HG03039 (cell line): ENCODE data around the gene ADGRF4.

ENCODE experiments used
- ATAC-seq: cut with Tn5 transposase; IDR thresholded peaks from one replicate; pipeline ENCODE4 v1.9.1; 2021; ENCODE audit warnings: mild to moderate bottlenecking, moderate library complexity; ENCODE audit not compliant: unreplicated experiment

ADGRF4 gene

DNA sequence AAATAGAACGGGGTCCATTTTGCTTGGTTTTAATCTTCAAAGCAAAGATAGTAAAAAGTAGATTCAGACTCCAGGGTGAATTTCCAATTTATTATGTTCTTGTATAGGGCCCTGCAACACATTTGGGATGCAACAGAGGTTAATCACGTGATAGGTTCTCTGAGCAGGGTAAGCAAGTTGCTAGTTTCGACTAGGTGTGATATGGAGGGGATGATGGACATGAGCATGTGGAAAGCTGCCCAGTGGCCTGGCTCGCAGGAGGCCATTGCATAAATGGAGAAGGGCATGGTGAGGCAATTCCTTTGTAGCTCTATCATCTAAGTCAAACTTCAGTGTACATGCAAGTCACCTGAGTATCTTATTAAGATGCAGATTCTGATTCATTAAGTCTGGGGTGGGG lies 17.7 kb upstream of the ADGRF4 start:
- no peak for ATAC-seq

DNA sequence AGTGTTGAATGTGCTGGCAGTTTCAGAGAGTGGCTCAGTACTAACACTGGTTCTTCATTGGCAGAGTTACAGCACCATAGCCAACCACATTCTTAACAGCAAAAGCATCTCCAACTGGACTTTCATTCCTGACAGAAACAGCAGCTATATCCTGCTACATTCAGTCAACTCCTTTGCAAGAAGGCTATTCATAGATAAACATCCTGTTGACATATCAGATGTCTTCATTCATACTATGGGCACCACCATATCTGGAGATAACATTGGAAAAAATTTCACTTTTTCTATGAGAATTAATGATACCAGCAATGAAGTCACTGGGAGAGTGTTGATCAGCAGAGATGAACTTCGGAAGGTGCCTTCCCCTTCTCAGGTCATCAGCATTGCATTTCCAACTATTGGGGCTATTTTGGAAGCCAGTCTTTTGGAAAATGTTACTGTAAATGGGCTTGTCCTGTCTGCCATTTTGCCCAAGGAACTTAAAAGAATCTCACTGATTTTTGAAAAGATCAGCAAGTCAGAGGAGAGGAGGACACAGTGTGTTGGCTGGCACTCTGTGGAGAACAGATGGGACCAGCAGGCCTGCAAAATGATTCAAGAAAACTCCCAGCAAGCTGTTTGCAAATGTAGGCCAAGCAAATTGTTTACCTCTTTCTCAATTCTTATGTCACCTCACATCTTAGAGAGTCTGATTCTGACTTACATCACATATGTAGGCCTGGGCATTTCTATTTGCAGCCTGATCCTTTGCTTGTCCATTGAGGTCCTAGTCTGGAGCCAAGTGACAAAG lies 17.0 kb upstream of the ADGRF4 start:
- ATAC-seq = no peak

DNA sequence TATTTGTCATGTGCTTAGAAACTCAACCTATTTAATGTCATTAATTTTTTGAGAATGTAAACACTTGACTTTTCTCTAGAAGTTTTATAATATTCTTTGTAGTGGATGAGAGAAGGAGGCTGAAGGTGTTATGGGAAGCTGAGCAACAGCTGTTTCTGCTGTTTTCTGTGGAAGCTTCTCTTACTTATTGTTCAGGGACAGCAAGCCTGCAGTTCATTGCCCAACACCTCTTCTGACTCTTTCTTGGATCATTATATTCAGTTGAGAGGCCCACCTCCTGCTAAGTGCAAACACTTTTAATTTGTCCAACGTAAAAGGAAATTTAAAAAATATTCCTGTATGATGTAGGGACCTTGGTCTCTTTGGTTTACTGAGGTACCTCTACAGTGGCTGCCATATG lies 12.0 kb upstream of the ADGRF4 start:
- no peak for ATAC-seq

DNA sequence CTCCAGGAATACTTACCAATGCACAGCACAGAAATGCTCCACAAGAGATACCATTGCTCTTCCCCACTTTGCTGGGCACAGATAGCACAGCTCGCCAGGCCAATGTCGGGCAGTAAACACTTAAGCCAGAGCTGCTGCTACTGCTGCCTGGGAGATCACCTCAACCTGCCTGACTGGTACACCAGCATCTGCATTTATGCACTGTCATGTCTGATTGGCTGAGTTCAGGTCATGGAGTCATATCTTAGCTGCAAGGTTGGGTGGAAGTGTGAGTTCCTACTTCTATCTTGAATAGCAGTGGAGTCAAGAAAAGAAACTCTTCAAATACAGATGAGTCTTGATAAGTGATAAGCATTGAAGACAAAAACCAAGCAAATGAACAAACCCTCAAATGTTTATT lies 10.9 kb upstream of the ADGRF4 start:
- no peak for ATAC-seq

DNA sequence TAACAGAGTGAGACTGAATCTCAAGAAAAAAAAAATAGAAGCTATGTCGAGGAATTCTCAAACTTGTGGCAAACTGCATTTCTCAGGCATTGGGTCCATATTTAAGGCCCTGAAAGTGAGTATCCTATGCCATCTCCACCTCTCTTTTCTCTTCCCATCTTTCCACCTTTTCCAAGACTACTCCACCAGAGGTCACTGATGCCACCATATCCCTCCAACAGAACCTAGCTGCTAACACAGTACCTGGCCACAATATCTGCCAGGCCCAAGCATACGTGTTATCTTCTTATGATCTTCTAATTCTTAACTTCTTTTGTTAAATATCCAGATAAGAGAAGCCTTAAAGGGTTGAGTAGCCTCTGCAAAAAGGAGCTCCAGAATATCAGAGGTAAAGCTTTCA lies 8.2 kb upstream of the ADGRF4 start:
- no peak for ATAC-seq

DNA sequence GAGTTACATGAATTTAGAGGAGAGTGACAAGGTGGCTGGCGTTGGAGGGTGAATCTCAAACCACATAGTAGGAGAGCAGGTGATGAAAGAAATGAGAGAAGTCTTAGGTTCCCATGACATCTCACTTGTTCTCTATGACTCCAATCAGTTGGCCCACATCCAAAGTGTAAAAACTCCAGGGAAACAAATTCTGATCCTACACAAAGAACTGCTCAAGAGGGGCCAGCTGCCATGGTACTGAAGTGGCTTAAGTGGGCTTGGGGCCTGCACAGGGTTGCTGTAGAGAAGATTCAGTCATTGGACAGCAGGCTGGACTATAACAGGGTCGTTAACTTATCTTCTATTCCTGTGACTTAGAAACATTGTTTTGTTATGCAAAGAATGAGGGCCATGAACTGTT lies 7.6 kb upstream of the ADGRF4 start:
- no peak for ATAC-seq

DNA sequence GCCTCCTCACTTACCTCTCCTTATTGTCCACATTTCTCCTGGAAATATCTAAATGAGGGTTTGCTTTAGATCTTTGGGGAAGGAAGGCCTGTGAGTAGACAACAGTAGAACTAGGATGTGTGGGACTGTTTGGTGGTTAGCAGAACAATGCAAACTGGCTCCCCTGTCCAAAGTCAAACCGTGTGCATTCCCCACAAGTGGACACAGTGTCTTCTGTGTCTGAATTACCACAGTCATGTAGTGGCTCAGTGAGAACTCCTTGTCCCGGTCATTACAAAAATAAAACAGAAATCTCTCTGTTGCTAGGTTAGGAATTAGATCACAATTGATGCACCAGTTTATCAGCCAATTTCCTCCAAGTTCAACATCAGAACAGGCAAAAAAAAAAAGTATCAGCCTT lies 455 bp upstream of the ADGRF4 start:
- no peak for ATAC-seq

DNA sequence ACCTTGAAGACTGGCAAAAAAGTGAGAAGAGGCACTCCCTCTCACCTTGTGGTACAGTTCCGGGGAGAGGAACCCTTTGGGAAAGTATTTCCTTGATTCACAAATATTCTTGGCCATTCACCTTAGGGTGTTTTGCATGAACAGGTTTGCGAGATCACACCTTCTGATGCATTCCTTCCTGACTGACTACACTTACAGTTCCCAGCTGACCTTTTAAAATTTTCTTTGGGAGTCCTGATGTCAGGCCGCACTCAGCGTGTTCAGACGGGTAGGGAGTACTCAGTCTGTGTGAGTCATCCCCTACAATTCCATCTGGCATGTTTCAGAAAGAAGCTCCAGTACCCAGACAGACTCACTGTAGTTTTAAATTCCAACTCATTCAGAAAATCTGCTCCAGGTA lies 1.7 kb downstream of the ADGRF4 start:
- no peak for ATAC-seq

DNA sequence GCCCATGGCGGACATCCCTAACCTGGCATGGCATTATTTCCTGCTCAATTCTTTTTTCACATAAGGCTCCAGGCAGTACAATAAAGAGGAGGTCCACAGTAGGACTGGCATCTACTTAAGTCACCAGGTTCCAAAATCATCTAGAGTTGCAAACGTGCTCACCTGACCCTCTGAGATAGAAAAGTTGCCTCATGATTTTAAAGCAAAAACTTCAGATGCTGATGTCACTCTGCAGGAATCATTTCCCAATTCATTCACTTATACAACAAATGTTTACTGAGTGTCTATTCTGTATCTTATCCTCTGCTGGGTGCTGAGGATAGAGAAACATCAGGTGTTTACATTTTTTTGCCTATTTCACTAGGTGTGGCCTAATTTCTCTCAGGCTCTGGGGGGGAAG lies 2.2 kb downstream of the ADGRF4 start:
- no peak for ATAC-seq

DNA sequence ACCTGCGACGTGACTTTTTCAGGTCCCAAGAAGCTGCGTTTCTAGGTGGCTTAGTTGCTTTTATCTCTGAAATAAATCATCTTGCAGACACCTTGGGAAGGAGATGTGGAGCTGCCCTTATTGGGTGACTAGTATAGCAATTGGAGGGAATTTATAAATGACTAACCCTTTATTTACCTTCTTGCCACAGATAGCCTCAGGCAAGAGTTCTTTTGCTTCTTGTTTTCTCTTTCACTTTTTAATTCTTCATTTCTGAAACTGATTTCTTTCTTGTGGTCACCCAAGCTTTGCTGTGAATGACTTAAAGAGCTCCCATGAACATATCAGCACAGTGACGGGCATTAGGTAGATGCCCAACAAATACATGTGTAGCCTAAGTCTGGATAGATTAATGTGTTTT lies 3.0 kb downstream of the ADGRF4 start:
- peak; percentile 87 for ATAC-seq

DNA sequence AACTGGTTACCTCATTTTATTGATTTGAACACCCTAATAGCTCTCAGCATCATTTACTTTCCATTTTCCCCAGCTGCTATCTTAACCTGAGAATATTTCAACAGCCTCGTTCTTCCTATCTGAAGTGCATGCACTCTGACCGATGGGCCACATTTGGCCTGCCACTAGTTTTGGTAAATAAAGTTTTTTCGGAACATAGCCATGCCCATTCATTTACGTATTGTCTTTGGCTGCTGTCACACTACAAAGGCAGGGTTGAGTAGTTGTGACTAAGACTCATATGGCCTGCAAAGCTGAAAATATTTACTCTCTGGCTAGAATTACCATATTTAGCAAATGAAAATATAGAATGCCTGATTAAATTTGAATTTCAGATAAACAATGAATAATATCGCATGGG lies 10.8 kb downstream of the ADGRF4 start:
- no peak for ATAC-seq

DNA sequence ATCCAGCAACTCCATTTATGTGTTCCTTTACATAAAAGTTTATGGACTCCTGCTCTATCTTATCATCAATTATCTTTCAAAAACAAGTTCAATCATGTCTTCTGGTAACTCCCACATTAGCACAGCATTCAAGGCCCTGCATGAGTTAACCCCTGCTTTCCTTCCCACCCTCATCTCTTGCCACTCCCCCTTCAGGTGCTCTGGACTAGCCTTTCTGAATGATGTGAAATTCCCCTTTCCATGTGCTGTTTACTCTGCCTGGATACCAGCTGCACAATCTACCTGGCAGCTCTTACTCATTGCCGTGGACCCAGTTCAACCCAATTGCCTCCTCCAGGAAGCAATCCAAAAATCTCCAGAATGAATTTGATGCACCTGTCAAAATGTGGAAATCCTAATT lies 11.9 kb downstream of the ADGRF4 start:
- ATAC-seq = no peak

DNA sequence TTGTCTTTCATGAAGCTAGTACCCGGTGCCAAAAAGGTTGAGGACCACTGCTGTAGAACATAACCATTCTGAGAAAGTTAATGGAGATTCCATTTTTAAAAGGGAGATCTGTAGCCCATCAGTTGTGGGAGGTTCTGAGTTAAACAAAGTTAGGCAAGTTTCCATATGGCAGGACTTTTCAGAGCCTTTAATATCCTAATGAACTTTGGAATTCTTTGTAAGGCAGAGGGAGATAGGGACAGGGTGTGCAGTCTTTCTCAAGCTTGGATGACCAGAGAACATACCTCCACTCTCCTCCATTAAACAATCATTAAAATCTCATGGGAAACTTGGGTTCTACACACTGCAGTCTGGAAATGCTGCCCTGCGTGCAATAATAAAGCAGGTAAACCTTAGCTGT lies 14.8 kb downstream of the ADGRF4 start:
- ATAC-seq = no peak

DNA sequence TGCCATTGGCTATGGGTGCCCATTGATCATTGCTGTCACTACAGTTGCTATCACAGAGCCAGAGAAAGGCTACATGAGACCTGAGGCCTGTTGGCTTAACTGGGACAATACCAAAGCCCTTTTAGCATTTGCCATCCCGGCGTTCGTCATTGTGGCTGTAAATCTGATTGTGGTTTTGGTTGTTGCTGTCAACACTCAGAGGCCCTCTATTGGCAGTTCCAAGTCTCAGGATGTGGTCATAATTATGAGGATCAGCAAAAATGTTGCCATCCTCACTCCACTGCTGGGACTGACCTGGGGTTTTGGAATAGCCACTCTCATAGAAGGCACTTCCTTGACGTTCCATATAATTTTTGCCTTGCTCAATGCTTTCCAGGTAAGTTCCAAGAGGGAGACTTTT lies 16.4 kb downstream of the ADGRF4 start:
- no peak for ATAC-seq

DNA sequence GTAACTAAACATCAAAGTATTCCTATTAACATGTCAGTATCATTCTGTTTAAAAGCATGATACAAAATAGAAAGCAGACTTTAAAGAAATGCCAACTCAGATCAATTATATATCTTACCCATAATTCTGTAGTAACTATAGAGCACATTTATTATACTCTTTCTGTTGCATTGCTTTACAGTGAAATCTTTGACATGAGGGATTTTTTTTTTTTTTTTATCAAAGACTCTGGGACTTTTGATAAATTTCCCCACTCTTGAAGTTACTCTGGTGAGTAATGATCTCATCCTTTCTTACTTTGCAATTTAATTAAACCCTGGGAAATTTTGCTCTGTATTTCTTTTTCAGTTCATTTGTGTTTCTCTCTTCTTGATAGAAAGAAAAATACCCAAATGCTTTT lies 17.4 kb downstream of the ADGRF4 start:
- peak; percentile 50 for ATAC-seq

DNA sequence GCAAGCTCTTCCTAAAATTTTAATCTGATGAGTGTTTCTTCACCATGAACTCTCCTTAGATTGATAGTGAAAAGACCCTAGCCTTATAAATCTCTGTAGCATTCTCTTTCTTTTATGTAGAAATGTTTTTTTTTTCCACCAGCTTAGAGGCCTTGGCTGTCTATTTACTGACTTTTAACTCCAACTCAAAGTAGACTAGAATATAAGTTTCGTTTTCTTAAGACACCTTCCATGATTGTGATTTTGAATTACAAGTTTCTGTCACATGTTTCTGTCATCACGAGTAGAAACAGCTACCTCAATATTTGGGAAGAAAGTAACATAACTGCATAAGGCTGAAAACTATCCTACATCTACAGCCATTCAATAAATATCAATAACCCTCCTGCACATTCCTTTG lies 17.8 kb downstream of the ADGRF4 start:
- no peak for ATAC-seq

DNA sequence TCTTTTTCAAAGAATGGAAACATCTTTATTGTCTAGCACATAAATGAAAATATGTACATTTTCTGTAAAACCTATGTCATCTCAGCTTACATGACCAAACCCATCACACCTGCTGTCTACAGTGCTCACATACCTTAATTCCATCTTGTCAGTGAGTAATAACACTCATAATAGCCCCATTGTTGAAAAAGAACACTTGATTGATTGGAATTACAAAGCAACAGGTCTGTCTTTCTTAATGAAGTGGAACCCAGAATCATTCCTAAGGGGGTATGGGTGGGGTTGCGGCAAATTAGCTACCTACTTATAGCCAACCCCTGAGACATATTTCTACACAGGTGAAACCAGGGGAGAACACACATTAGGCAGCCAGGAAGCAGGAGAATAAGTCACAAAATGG lies 20.2 kb downstream of the ADGRF4 start:
- ATAC-seq = no peak

DNA sequence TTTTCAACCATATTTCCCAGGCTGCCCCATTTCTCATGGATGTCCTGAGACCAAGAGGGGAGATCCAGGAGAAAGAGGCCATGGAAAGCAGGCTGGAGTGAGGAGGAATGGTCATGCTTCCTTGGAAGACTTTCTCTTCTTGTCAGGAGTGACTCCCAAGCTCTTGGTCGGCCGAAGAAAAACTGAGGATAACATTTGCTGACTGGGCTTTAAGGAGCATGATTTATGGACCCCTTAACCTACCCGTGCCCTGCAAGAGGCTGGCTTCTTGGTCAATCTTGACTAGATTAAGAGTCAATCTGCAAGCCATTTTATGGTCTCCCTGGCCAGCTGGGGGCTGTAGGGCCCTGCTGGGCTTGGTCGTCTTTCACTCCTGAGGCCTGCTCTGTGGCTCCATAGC lies 22.8 kb downstream of the ADGRF4 start:
- no peak for ATAC-seq

DNA sequence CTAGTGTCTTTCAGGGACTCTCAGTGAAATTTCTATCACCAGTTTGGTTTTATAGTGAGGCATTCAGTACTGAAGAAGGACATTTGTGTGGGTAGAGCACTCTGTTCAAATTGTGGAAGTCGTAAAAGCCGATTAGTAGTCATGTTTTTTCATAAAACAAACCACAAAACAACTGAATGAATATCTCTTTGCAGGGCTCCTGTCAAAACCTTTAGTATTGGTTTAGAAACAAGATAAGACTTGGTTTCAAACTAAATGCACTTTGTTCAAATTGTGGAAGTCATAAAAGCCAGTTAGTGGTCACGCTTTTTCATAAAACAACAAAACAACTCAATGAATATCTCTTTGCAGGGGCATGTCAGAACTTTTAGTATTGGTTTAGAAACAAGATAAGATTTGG lies 23.8 kb downstream of the ADGRF4 start:
- ATAC-seq = peak; percentile 52

DNA sequence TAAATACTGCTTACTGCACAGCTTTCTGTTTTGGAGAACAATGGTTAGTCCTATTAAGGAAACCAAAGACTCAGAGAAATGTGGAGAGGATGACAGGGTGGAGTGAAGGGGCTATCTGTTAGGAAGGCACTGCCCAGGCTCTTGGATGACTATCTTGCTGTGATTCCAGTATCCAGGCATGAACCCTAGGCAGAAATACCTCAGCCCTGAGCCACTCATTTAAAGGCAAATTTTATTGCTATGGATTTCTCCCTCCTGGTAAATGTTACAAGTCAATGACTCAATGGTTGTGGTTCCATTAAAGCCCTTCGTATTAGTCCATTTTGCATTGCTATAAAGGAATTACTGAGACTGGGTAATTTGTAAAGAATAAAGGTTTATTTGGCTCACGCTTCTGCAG lies 25.9 kb downstream of the ADGRF4 start:
- no peak for ATAC-seq

DNA sequence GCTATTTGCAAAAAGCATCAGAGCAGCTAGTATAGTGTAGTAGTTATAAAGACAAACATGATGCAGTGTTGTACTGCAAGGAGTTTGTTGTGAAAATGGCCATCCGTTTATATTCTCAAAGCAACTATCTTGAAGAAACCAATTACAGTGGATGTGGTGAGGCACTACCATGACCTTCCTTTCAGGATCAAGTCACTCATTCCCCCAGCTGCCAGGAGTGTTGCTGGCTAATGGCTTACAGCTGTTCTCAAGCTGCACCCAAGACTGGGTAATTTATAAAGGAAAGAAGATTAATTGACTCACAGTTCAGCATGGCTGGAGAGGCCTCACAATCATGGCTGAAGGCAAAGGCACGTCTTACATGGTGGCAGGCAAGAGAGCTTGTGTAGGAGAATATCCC lies 29.0 kb downstream of the ADGRF4 start:
- ATAC-seq = no peak

DNA sequence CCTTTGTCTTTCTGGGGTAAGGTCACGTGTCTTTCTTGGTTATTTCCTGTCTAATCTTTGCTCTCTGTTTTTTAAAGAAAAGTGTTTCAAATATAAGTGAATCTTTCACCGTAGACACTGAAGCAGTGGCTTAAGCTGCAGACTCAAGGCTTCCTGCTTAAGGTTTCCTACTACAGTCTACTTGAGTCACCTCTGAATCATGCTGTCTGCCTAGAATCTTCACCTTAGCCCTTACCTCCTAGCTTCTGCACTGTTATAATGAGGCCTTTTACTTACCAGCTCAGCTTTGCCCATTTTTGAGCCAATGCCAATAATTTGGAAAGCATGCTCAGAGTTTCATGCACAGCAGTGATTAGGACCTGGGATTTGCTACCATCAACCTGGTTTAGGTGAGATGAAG lies 30.6 kb downstream of the ADGRF4 start:
- ATAC-seq = no peak

DNA sequence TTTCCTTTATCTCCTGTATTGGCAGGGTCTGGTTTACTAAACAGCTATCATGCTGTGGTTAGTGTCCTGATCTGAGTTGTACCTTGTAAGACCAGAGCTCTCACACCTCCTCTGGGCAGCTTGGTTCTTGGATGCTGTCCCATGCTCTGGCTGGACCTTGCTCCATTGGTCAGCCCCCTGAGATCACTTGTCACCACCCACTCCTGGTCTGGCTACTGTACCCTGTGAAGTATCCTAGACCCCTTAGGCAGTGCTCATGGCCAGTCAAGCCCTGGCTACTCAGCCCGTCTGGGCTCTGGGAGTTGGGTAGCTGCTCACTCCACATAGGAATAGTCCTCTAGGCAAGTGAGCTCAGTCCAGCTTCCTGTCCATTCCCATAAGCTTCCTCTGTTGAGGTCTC lies 31.1 kb downstream of the ADGRF4 start:
- no peak for ATAC-seq
